Sigmoid colon (tissue), 7 donors: ENCODE data around the gene BCL2L15. TPM values are rescaled to one million over a fixed set of nuclear protein-coding genes. Genes with fewer than 3 reads are reported as not detected.

ENCODE experiments used
- DNase-seq: peaks from one replicate; pipeline ENCODE4 v3.0.0-alpha.2; 2019
- H3K27ac ChIP-seq, 4 donors: fragments of 200-600 bp; sonication (generic); one replicate each; pipeline ENCODE4 v1.5.1; 2016 to 2019; ENCODE audit warnings: mild to moderate bottlenecking in 1 of 4
- H3K27me3 ChIP-seq, 3 donors: fragments of 200-600 bp; sonication (generic); one replicate each; pipeline ENCODE4 v1.5.1; 2019; ENCODE audit warnings: mild to moderate bottlenecking in 1 of 3
- H3K36me3 ChIP-seq, 4 donors: fragments of 200-600 bp; sonication (generic); one replicate each; pipeline ENCODE4 v1.5.1; 2016 to 2019
- H3K4me1 ChIP-seq, 4 donors: fragments of 200-600 bp; sonication (generic); one replicate each; pipeline ENCODE4 v1.5.1; 2017 to 2019
- H3K4me3 ChIP-seq, 4 donors: fragments of 200-600 bp; sonication (generic); one replicate each; pipeline ENCODE4 v1.5.1; 2017 to 2019; ENCODE audit warnings: mild to moderate bottlenecking in 2 of 4, moderate library complexity in 1 of 4
- H3K9me3 ChIP-seq, 4 donors: fragments of 200-600 bp in 3 of 4; sonication (generic) in 3 of 4; one replicate each; pipeline versions ENCODE4 v1.5.1 to v1.6.1; 2013 to 2019
- CTCF ChIP-seq, 4 experiments: fragments of 450-650 bp in 3 of 4; fragments of 200-600 bp in 1 of 4; IDR thresholded peaks; one replicate each; pipeline ENCODE4 v1.5.1; 2016 to 2019; ENCODE audit warnings: antibody characterized with exemption in 4 of 4, mild to moderate bottlenecking in 3 of 4, moderate library complexity in 2 of 4
- EP300 ChIP-seq, 4 donors: sonication (generic); formaldehyde crosslinking; IDR thresholded peaks; one replicate each; pipeline ENCODE4 v1.6.1; 2017; ENCODE audit warnings: antibody characterized with exemption in 4 of 4
- POLR2A ChIP-seq, 2 donors: fragments of 450-650 bp; IDR thresholded peaks; one replicate each; pipeline ENCODE4 v1.6.1; 2016; ENCODE audit warnings: antibody characterized with exemption in 2 of 2, mild to moderate bottlenecking in 2 of 2, moderate library complexity in 2 of 2
- POLR2AphosphoS5 ChIP-seq, 4 donors: sonication (generic); formaldehyde crosslinking; IDR thresholded peaks; one replicate each; pipeline ENCODE4 v1.6.1; 2017; ENCODE audit warnings: antibody characterized with exemption in 4 of 4
- WGBS, 2 donors: extraction: QIAGEN DNeasy Blood & Tissue Kit; methylation state at CpG; one replicate each; pipeline ENCODE4 v1.1.7; 2013; 5-methylcytosine and 5-hydroxymethylcytosine counted together
- intact Hi-C: fragments of 100-400 bp; cut with DNase I; formaldehyde crosslinking; loops from one replicate; pipeline ENCODE4 v1.15.1; 2023
- polyA plus RNA-seq, 3 donors: library from polyadenylated mRNA; stranded (reverse); fragments of 200-250 nt; gene quantifications; one replicate each; pipeline ENCODE4 v1.2.3, GENCODE V29; 2013
- total RNA-seq, 4 donors: library from RNA; depleted of rRNA; stranded (reverse); fragments of >200 nt; gene quantifications; one replicate each; pipeline ENCODE4 v1.1.0, GENCODE V29; 2016
- donor health status: healthy with polysubstance abuse.
- donor health status: Bipolar disorder and iron deficiency.
- donor health status: healthy.

Gene BCL2L15
- total and polyA plus RNA-seq, 7 donors, result under 0.01 to 87.9 (median 0.49) TPM

- H3K4me3 ChIP-seq, result no peak overlapping the region
- no peaks in the 10 kb centered on the region for H3K9me3 ChIP-seq
- no peak for DNase-seq
- intact Hi-C loops, result no loop called here
- H3K4me1 ChIP-seq, result peaks cover 0 to 3% (median 2%) of the 10 kb centered on the region in 4 donors
- no peaks in the 10 kb centered on the region for H3K36me3 ChIP-seq
- no peak overlapping the region for H3K27ac ChIP-seq
- no peaks in the 10 kb centered on the region for H3K27me3 ChIP-seq
- no peak for TF ChIP-seq CTCF (IDR thresholded peaks at IDR 0.05)
- TF ChIP-seq EP300 (IDR thresholded peaks at IDR 0.05), result no peak
- TF ChIP-seq POLR2AphosphoS5 (IDR thresholded peaks at IDR 0.05), result no peak
- TF ChIP-seq POLR2A (IDR thresholded peaks at IDR 0.05), result no peak
These were observed 30.9 kb upstream of the BCL2L15 start for GRCh38 chr1:113918243-113918642.

- WGBS, 2 donors, result 93 to 95% methylated on average over 2 of the region's 2 CpGs
- H3K27me3 ChIP-seq, result no peaks in the 10 kb centered on the region
- DNase-seq, result no peak
- intact Hi-C loops, result no loop called here
- H3K4me3 ChIP-seq, result no peak overlapping the region
- no peaks in the 10 kb centered on the region for H3K36me3 ChIP-seq
- TF ChIP-seq POLR2A (IDR thresholded peaks at IDR 0.05) (no peak), EP300 (IDR thresholded peaks at IDR 0.05) (no peak), CTCF (IDR thresholded peaks at IDR 0.05) (no peak), POLR2AphosphoS5 (IDR thresholded peaks at IDR 0.05) (no peak)
- peaks cover 0 to 10% (median 9%) of the 10 kb centered on the region in 4 donors for H3K4me1 ChIP-seq
- no peak overlapping the region for H3K27ac ChIP-seq
- no peaks in the 10 kb centered on the region for H3K9me3 ChIP-seq
These were observed 30.2 kb upstream of the BCL2L15 start for GRCh38 chr1:113917400-113918082.

GRCh38 chr1:113916974-113917373 is 29.6 kb upstream of the BCL2L15 start:
- Histone ChIP-seq H3K27ac (no peak overlapping the region), H3K9me3 (no peaks in the 10 kb centered on the region), H3K27me3 (no peaks in the 10 kb centered on the region), H3K36me3 (no peaks in the 10 kb centered on the region), H3K4me1 (peaks cover 0 to 15% (median 13%) of the 10 kb centered on the region in 4 donors), H3K4me3 (no peak overlapping the region)
- DNase-seq, result no peak
- intact Hi-C loops, result no loop called here
- TF ChIP-seq POLR2A (IDR thresholded peaks at IDR 0.05), result no peak
- TF ChIP-seq POLR2AphosphoS5 (IDR thresholded peaks at IDR 0.05), result no peak
- TF ChIP-seq CTCF (IDR thresholded peaks at IDR 0.05), result no peak
- no peak for TF ChIP-seq EP300 (IDR thresholded peaks at IDR 0.05)
- 98% methylated on average over 5 of the region's 5 CpGs for WGBS, 2 donors

GRCh38 chr1:113913887-113914664 is 26.7 kb upstream of the BCL2L15 start:
- TF ChIP-seq POLR2AphosphoS5 (IDR thresholded peaks at IDR 0.05), result no peak
- no peak for TF ChIP-seq EP300 (IDR thresholded peaks at IDR 0.05)
- TF ChIP-seq POLR2A (IDR thresholded peaks at IDR 0.05), result no peak
- no peak for TF ChIP-seq CTCF (IDR thresholded peaks at IDR 0.05)
- WGBS, 2 donors, result 74 to 93% methylated on average over 5 of the region's 5 CpGs
- intact Hi-C loops, result no loop called here

More at GRCh38 chr1:113913887-113914664, 26.7 kb upstream of the BCL2L15 start:
- Histone ChIP-seq H3K9me3 (no peaks in the 10 kb centered on the region), H3K36me3 (peaks cover 0 to 28% (median 5%) of the 10 kb centered on the region in 4 donors), H3K27ac (peak overlapping the region in 1 of 4 donors; percentile 63), H3K4me1 (peaks cover 0 to 18% (median 13%) of the 10 kb centered on the region in 4 donors), H3K4me3 (no peak overlapping the region), H3K27me3 (no peaks in the 10 kb centered on the region)
- no peak for DNase-seq
